MM.1S (cell line): ENCODE data around the gene URB1.

Experiments used
- EZH2 ChIP-seq: fragments of 300-600 bp; sonication (generic); optimal IDR thresholded peaks from 2 replicates; pipeline ENCODE3; 2017; ENCODE audit warnings: low read depth, mild to moderate bottlenecking, antibody characterized with exemption, low read length, mixed read lengths
- TF ChIP-seq, protein P1 (sequence below): fragments of 300-600 bp; sonication (generic); IDR thresholded peaks from 2 replicates; pipeline ENCODE4 v1.5.1; 2016; ENCODE audit warnings: antibody characterized with exemption, low read length, mixed read lengths

DNA sequence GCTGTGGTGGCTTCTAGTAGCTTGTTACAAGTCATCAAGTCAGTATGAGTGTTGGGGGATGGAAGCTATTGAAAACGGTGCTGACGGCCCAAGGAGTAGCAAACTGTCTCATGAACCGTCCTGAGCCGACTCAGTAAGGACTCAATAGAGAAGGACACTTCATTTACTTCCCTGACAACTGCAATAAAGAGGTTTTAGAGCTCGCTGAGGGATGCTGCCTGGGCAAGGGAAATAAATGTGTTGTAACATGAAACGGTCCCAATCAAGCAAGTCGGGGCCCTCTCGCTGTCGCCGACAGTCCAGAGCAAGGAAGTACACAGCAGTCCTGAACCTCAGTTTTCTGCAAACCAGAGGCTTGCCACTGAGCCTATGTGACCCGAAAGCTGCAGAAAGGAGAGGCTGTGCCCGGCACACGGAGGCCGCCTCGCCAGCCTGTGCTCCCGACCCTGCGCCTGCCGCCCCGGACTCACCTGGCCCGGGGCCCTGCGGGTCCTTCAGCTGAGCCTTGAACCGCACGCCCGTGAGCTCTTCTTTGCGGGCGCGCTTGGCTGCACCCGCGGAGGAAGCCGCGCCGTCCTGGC is 423 bp downstream of the URB1 start:
- TF ChIP-seq, protein P1, sequence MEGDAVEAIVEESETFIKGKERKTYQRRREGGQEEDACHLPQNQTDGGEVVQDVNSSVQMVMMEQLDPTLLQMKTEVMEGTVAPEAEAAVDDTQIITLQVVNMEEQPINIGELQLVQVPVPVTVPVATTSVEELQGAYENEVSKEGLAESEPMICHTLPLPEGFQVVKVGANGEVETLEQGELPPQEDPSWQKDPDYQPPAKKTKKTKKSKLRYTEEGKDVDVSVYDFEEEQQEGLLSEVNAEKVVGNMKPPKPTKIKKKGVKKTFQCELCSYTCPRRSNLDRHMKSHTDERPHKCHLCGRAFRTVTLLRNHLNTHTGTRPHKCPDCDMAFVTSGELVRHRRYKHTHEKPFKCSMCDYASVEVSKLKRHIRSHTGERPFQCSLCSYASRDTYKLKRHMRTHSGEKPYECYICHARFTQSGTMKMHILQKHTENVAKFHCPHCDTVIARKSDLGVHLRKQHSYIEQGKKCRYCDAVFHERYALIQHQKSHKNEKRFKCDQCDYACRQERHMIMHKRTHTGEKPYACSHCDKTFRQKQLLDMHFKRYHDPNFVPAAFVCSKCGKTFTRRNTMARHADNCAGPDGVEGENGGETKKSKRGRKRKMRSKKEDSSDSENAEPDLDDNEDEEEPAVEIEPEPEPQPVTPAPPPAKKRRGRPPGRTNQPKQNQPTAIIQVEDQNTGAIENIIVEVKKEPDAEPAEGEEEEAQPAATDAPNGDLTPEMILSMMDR = no peak
- TF ChIP-seq EZH2 = no peak
